Measurements from ENCODE around the gene RUNX3.

DNA sequence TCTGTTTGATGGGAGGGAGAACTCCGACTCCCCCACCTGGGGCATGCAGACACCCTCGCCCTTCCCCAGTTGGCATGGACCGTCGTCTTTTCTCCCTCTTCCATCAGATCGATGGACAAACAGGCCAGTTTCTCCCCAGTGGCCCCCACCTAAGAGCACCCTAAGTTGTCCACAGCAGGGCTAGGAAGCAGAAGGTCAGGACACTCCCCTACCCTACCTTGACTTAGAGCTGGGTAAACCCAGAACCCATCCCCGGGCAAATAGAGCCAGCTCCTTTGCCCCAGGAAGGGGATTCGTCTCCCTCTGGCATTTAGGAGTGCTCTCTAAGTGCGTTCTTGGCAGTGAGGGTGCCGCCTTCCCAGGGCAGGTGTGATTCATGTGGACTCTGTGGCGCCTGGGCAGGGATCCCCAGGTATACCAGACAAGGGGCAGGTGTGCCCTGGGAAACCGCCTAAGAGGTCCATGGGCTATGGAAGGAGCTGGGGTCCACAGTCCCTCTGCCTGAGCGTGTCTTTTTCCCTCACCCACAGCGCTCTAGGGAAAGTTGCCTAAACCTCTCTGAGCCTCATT lies 2.7 kb upstream of the RUNX3 start:
- TF ChIP-seq, protein P1, sequence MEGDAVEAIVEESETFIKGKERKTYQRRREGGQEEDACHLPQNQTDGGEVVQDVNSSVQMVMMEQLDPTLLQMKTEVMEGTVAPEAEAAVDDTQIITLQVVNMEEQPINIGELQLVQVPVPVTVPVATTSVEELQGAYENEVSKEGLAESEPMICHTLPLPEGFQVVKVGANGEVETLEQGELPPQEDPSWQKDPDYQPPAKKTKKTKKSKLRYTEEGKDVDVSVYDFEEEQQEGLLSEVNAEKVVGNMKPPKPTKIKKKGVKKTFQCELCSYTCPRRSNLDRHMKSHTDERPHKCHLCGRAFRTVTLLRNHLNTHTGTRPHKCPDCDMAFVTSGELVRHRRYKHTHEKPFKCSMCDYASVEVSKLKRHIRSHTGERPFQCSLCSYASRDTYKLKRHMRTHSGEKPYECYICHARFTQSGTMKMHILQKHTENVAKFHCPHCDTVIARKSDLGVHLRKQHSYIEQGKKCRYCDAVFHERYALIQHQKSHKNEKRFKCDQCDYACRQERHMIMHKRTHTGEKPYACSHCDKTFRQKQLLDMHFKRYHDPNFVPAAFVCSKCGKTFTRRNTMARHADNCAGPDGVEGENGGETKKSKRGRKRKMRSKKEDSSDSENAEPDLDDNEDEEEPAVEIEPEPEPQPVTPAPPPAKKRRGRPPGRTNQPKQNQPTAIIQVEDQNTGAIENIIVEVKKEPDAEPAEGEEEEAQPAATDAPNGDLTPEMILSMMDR (IDR thresholded peaks at IDR 0.05): no peak
- no peak for TF ChIP-seq EZH2 (IDR thresholded peaks at IDR 0.05; ENCODE audit: borderline replicate concordance, insufficient read depth, low read depth, low read length, poor library complexity, severe bottlenecking)
